ENCODE measurements around the gene PFN3. TPM values are rescaled to one million over a fixed set of nuclear protein-coding genes. Genes with fewer than 3 reads are reported as not detected.

The PFN3 gene
- polyA plus RNA-seq, 1 experiment: not detected

- POLR2A ChIA-PET: interaction anchor here (0.6 to 2.8 kb wide), 7 partner anchors 10 to 258 kb away, joined by 3 to 15 read pairs (median 3); partner anchors contain the start of gene GRK6
- Histone ChIP-seq H3K27me3 (ENCODE audit: control insufficient read depth, insufficient read depth, low read length) (no peaks in the 10 kb centered on the region), H3K27ac (ENCODE audit: low read depth, low read length) (no peak overlapping the region), H3K4me3 (ENCODE audit: low read depth, low read length) (peak overlapping the region; percentile 73), H3K9me3 (ENCODE audit: control insufficient read depth, insufficient read depth, low read length) (no peaks in the 10 kb centered on the region)
- no peak for DNase-seq (ENCODE audit: low read depth, low spot score)
- TF ChIP-seq CTCF (IDR thresholded peaks at IDR 0.05; ENCODE audit: low read depth, low read length): no peak
- CTCF ChIA-PET: interaction anchor here (0.6 to 15.6 kb wide), 7 partner anchors 33 to 137 kb away, joined by 3 to 205 read pairs (median 6); no protein-coding TSS in a partner anchor
Measured at GRCh38 chr5:177447066-177447610, 46.7 kb upstream of the PFN3 start.

GRCh38 chr5:177446200-177447065 is 46.0 kb upstream of the PFN3 start, which contains the start of gene PRR7:
TSS of gene PRR7 (plus strand) at chr5:177446814. CDS start at chr5:177455068, 8,254 bp downstream.
- ChIA-PET POLR2A (interaction anchor here (0.5 to 2.8 kb wide), 8 partner anchors 19 to 257 kb away, joined by 3 to 15 read pairs (median 3); partner anchors contain the start of gene GRK6), CTCF (interaction anchor here (0.6 to 15.6 kb wide), 11 partner anchors 17 to 320 kb away, joined by 3 to 205 read pairs (median 4); no protein-coding TSS in a partner anchor)
- no peak for TF ChIP-seq CTCF (IDR thresholded peaks at IDR 0.05; ENCODE audit: low read depth, low read length)
- Histone ChIP-seq H3K9me3 (ENCODE audit: control insufficient read depth, insufficient read depth, low read length) (no peaks in the 10 kb centered on the region), H3K27me3 (ENCODE audit: control insufficient read depth, insufficient read depth, low read length) (no peaks in the 10 kb centered on the region), H3K4me3 (ENCODE audit: low read depth, low read length) (peak within 1 kb of the TSS; percentile 73), H3K27ac (ENCODE audit: low read depth, low read length) (peak within 1 kb of the TSS; percentile 39)
- no peak for DNase-seq (ENCODE audit: low read depth, low spot score)

GRCh38 chr5:177445917-177446199 is 45.4 kb upstream of the PFN3 start:
- H3K27ac ChIP-seq (ENCODE audit: low read depth, low read length): no peak overlapping the region

GRCh38 chr5:177445052-177445916 is 44.8 kb upstream of the PFN3 start:
- H3K27me3 ChIP-seq (ENCODE audit: control insufficient read depth, insufficient read depth, low read length): no peaks in the 10 kb centered on the region
- no peak overlapping the region for H3K27ac ChIP-seq (ENCODE audit: low read depth, low read length)
- POLR2A ChIA-PET: interaction anchor here (0.5 to 2.4 kb wide), 6 partner anchors 18 to 41 kb away, joined by 3 to 15 read pairs (median 6); partner anchors contain the start of gene GRK6
- DNase-seq (ENCODE audit: low read depth, low spot score): no peak
- no peak for TF ChIP-seq CTCF (IDR thresholded peaks at IDR 0.05; ENCODE audit: low read depth, low read length)
- CTCF ChIA-PET: interaction anchor here (0.6 to 15.6 kb wide), 13 partner anchors 12 to 135 kb away, joined by 3 to 205 read pairs (median 4); no protein-coding TSS in a partner anchor
- H3K4me3 ChIP-seq (ENCODE audit: low read depth, low read length): no peak overlapping the region
- H3K9me3 ChIP-seq (ENCODE audit: control insufficient read depth, insufficient read depth, low read length): no peaks in the 10 kb centered on the region

More at GRCh38 chr5:177445917-177446199, 45.4 kb upstream of the PFN3 start:
- CTCF ChIA-PET: interaction anchor here (0.6 to 15.6 kb wide), 10 partner anchors 17 to 319 kb away, joined by 3 to 205 read pairs (median 4); no protein-coding TSS in a partner anchor
- DNase-seq (ENCODE audit: low read depth, low spot score): no peak
- Histone ChIP-seq H3K4me3 (ENCODE audit: low read depth, low read length) (peak overlapping the region; percentile 73), H3K27me3 (ENCODE audit: control insufficient read depth, insufficient read depth, low read length) (no peaks in the 10 kb centered on the region), H3K9me3 (ENCODE audit: control insufficient read depth, insufficient read depth, low read length) (no peaks in the 10 kb centered on the region)
- POLR2A ChIA-PET: interaction anchor here (0.5 to 2.4 kb wide), 6 partner anchors 19 to 141 kb away, joined by 3 to 15 read pairs (median 3); partner anchors contain the start of gene GRK6
- no peak for TF ChIP-seq CTCF (IDR thresholded peaks at IDR 0.05; ENCODE audit: low read depth, low read length)

Data from AG04450 (cell line).